HepG2 (cell line): Measurements from ENCODE around the gene LRFN2. TPM values are rescaled to one million over a fixed set of nuclear protein-coding genes. Genes with fewer than 3 reads are reported as not detected.

Source experiments
- RAD21 ChIP-seq: fragments of 450-650 bp; formaldehyde crosslinking; IDR thresholded peaks from 2 replicates; pipeline ENCODE4 v1.5.0; 2020; ENCODE audit warnings: mild to moderate bottlenecking
- RARG ChIP-seq: sonication (generic); formaldehyde crosslinking; IDR thresholded peaks from 2 replicates; pipeline ENCODE4 v1.4.0; 2020; ENCODE audit warnings: low read depth, mild to moderate bottlenecking, missing genetic modification reagents
- TEAD3 ChIP-seq: optimal IDR thresholded peaks from 2 replicates; pipeline ENCODE3; 2016; ENCODE audit warnings: borderline replicate concordance
- ZFP37 ChIP-seq: sonication (generic); formaldehyde crosslinking; IDR thresholded peaks from 2 replicates; pipeline ENCODE4 v1.4.0; 2020; ENCODE audit warnings: missing genetic modification reagents, borderline replicate concordance
- polyA plus RNA-seq, 8 experiments: library from polyadenylated mRNA; depleted of rRNA in 3 of 8; stranded (reverse) in 7 of 8; unstranded in 1 of 8; fragments of >200 nt; fragmentation: Illumina TruSeq in 4 of 8; extraction: Trizol in 4 of 8; gene quantifications; 2 replicates each; pipeline versions ENCODE4 v1.2.1 to v1.2.3, GENCODE V29; 2011 to 2016; ENCODE audit warnings: low read depth in 4 of 8, missing spikeins in 1 of 8, mixed read lengths in 1 of 8; ENCODE audit not compliant: insufficient read depth in 1 of 8
- total RNA-seq, 5 experiments: library from RNA; depleted of rRNA; stranded (reverse); fragments of >200 nt; fragmentation: Illumina TruSeq; extraction: Trizol; gene quantifications; 2 replicates each; pipeline ENCODE4 v1.2.3, GENCODE V29; 2016; ENCODE audit warnings: low read depth in 1 of 5
- TF ChIP-seq, protein P1 (sequence below), 2 experiments: sonication (generic) in 1 of 2; formaldehyde crosslinking in 1 of 2; IDR thresholded peaks; 2 replicates each; pipeline versions ENCODE4 v1.6.1 to v1.9.0; 2014 to 2022; ENCODE audit warnings: antibody characterized with exemption in 1 of 2, borderline replicate concordance in 1 of 2, inconsistent platforms in 1 of 2, low read depth in 1 of 2, missing genetic modification reagents in 1 of 2
- TF ChIP-seq, protein P2 (sequence below): sonication (generic); formaldehyde crosslinking; IDR thresholded peaks from 2 replicates; pipeline ENCODE4 v1.5.0; 2020; ENCODE audit warnings: mild to moderate bottlenecking, missing genetic modification reagents

LRFN2 gene
- total and polyA plus RNA-seq, 2 of the 13 experiments (the other 11 are each of a cell fraction or from before 2014, with no cell fraction given) = not detected

DNA sequence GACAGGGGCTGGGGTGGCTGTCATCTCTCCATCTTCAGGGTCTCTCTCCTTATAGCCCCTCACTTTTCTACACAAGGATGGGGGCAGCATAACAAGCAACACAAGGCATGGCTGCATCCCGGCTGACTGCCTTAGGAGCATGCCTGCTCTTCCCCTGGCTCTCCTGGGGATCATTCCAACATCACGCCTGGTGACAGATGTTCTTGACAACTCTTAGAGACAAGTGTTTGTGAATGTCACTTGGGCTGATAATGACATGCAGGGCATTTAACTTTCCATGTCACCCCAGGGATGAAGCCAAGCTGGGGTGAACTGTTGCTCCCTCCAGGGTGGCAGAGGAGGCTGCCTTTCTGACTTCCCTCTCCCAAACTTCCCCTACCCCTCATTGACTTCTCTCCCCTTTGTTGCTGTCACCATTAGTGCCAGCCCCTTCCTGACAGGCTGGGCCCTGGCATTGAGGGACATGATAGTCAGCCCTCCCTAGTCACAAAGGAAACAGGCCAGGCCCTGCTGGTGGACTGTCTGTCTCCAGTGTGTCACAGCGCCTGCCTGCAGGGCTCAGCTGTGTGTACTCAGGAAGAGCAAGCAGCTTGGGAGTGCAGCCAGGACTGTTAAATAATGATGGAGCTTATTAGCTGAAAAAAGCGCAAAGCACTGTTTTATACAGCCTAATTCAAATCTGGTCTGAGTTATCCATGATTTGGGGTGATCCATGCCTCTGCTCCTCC, 161.8 kb downstream of the LRFN2 start (continued):
- TF ChIP-seq, protein P1, sequence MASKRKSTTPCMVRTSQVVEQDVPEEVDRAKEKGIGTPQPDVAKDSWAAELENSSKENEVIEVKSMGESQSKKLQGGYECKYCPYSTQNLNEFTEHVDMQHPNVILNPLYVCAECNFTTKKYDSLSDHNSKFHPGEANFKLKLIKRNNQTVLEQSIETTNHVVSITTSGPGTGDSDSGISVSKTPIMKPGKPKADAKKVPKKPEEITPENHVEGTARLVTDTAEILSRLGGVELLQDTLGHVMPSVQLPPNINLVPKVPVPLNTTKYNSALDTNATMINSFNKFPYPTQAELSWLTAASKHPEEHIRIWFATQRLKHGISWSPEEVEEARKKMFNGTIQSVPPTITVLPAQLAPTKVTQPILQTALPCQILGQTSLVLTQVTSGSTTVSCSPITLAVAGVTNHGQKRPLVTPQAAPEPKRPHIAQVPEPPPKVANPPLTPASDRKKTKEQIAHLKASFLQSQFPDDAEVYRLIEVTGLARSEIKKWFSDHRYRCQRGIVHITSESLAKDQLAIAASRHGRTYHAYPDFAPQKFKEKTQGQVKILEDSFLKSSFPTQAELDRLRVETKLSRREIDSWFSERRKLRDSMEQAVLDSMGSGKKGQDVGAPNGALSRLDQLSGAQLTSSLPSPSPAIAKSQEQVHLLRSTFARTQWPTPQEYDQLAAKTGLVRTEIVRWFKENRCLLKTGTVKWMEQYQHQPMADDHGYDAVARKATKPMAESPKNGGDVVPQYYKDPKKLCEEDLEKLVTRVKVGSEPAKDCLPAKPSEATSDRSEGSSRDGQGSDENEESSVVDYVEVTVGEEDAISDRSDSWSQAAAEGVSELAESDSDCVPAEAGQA (IDR thresholded peaks at IDR 0.05; ENCODE audit: low read depth) = no peak
- TF ChIP-seq, protein P1 (CRISPR knock-in tag; IDR thresholded peaks at IDR 0.05; ENCODE audit: borderline replicate concordance) = no peak
- TF ChIP-seq RARG (no peak), TEAD3 (CRISPR knock-in tag) (no peak), RAD21 (CRISPR knock-in tag) (no peak), ZFP37 (CRISPR knock-in tag) (no peak)
- TF ChIP-seq, protein P2, sequence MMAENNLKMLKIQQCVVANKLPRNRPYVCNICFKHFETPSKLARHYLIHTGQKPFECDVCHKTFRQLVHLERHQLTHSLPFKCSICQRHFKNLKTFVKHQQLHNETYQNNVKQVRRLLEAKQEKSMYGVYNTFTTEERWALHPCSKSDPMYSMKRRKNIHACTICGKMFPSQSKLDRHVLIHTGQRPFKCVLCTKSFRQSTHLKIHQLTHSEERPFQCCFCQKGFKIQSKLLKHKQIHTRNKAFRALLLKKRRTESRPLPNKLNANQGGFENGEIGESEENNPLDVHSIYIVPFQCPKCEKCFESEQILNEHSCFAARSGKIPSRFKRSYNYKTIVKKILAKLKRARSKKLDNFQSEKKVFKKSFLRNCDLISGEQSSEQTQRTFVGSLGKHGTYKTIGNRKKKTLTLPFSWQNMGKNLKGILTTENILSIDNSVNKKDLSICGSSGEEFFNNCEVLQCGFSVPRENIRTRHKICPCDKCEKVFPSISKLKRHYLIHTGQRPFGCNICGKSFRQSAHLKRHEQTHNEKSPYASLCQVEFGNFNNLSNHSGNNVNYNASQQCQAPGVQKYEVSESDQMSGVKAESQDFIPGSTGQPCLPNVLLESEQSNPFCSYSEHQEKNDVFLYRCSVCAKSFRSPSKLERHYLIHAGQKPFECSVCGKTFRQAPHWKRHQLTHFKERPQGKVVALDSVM (CRISPR knock-in tag) = no peak
